PFSK-1 (cell line): ENCODE measurements around the gene FMNL3. TPM values are rescaled to one million over a fixed set of nuclear protein-coding genes. Genes with fewer than 3 reads are reported as not detected.

Experiments
- FOXP2 ChIP-seq: optimal IDR thresholded peaks from 2 replicates; pipeline ENCODE3; 2011; ENCODE audit warnings: borderline replicate concordance, control low read depth, inconsistent platforms; ENCODE audit not compliant: insufficient read depth; ENCODE audit errors: extremely low read length, extremely low read depth
- POLR2AphosphoS5 ChIP-seq: IDR thresholded peaks from 2 replicates; pipeline ENCODE4 v1.6.1; 2012; ENCODE audit warnings: low read depth, mild to moderate bottlenecking, control low read depth, low read length, moderate library complexity
- REST ChIP-seq, 2 experiments: IDR thresholded peaks; 2 replicates each; pipeline versions ENCODE4 v1.6.1 to v1.8.0; 2011 to 2012; ENCODE audit warnings: low read depth in 2 of 2, low read length in 2 of 2, control low read depth in 1 of 2, inconsistent platforms in 1 of 2, mild to moderate bottlenecking in 1 of 2, moderate library complexity in 1 of 2; ENCODE audit not compliant: insufficient read depth in 1 of 2
- SIN3A ChIP-seq: IDR thresholded peaks from 2 replicates; pipeline ENCODE4 v1.6.1; 2012; ENCODE audit warnings: mild to moderate bottlenecking, low read length, moderate library complexity, borderline replicate concordance; ENCODE audit not compliant: insufficient read depth
- TAF1 ChIP-seq: IDR thresholded peaks from 2 replicates; pipeline ENCODE4 v1.6.1; 2012; ENCODE audit warnings: low read length, control low read depth, borderline replicate concordance; ENCODE audit not compliant: insufficient read depth
- polyA plus RNA-seq: library from polyadenylated mRNA; unstranded; fragments of >200 nt; gene quantifications from one replicate; pipeline ENCODE4 v1.2.1, GENCODE V29; 2012; ENCODE audit warnings: low read depth, missing spikeins; ENCODE audit not compliant: insufficient read length

FMNL3 gene
- 10.1 TPM for polyA plus RNA-seq

GRCh38 chr12:49707128-49707811, at the start of gene FMNL3:
Gene FMNL3, minus strand, starts transcription at chr12:49707405. Its CDS starts 225 bp downstream, at chr12:49707180.
- TF ChIP-seq POLR2AphosphoS5 (no peak), FOXP2 (peak; percentile 80), SIN3A (0 out of 2 replicates have a peak, but pooled peaks have one; percentile 31)

GRCh38 chr12:49750996-49751393, 43.8 kb upstream of the FMNL3 start:
- TF ChIP-seq POLR2AphosphoS5 (no peak), FOXP2 (no peak), REST (IDR thresholded peaks at IDR 0.05; ENCODE audit: insufficient read depth in 1 of 2, low read depth in 2 of 2, low read length in 2 of 2) (no peak), TAF1 (no peak), SIN3A (no peak)

GRCh38 chr12:49750027-49750995, 43.1 kb upstream of the FMNL3 start:
- no peak for TF ChIP-seq TAF1
- no peak for TF ChIP-seq REST (IDR thresholded peaks at IDR 0.05; ENCODE audit: insufficient read depth in 1 of 2, low read depth in 2 of 2, low read length in 2 of 2)
- no peak for TF ChIP-seq SIN3A
- TF ChIP-seq FOXP2, result no peak
- TF ChIP-seq POLR2AphosphoS5, result no peak

GRCh38 chr12:49748800-49749199, 41.6 kb upstream of the FMNL3 start:
- no peak for TF ChIP-seq POLR2AphosphoS5
- no peak for TF ChIP-seq SIN3A
- TF ChIP-seq REST (IDR thresholded peaks at IDR 0.05; ENCODE audit: insufficient read depth in 1 of 2, low read depth in 2 of 2, low read length in 2 of 2), result no peak
- no peak for TF ChIP-seq FOXP2
- TF ChIP-seq TAF1, result no peak

GRCh38 chr12:49748306-49748705, 41.1 kb upstream of the FMNL3 start:
- TF ChIP-seq REST (IDR thresholded peaks at IDR 0.05; ENCODE audit: insufficient read depth in 1 of 2, low read depth in 2 of 2, low read length in 2 of 2) (no peak), FOXP2 (no peak), POLR2AphosphoS5 (no peak), SIN3A (no peak), TAF1 (no peak)
